ENCODE measurements around the gene SREK1IP1.
A peak's percentile ranks its signal among the peaks of the same experiment; 100 is the strongest.

SREK1IP1 gene

DNA sequence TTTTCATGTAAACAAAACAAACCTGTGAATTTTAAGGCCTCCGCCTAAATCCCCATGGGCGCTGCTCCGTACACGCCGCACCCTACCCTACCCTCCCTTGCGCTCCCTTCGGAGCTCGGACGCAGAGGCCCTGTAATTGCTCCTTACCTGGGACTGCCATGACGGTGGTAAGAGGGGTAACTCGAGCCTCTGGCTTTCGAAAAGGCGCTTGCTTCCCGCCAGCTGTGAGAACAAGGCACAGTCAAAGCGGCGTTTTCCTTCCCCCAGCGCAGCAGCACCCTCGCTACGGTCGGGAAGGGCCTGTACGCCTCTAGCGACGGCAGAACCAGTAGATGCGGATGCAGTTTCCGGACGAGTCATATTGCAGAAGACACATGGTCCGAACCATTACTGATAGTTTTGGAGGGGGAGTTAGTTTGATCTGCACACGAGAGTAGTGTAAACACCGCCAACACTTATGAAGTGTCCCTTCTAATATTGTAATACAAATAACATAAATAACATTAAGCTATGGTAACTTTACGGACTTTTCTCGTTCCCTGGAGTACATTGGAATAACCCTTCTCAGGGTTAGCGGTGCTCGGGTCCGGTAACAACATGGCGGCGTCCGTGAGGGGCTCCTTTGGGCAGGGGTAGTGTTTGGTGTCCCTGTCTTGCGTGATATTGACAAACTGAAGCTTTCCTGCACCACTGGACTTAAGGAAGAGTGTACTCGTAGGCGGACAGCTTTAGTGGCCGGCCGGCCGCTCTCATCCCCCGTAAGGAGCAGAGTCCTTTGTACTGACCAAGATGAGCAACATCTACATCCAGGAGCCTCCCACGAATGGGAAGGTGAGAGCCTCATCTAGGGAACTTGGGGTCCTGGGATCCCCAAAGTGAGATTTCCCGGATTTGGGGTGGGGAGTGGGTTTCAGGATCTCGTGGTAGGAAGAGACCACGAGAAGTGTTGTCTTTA lies at the start of gene SREK1IP1, which contains the start of gene CWC27:
TSS of gene SREK1IP1 (minus strand) at position 334 of the 955 bp plus-strand sequence. CDS start at position 160, 174 bp downstream.
TSS of gene CWC27 (plus strand) at position 573 of the 955 bp plus-strand sequence. CDS start at position 790, 217 bp downstream.
- DNase-seq (ENCODE audit: insufficient read length, low spot score) (peak; percentile 75), FAIRE-seq (peak; percentile 87)

DNA sequence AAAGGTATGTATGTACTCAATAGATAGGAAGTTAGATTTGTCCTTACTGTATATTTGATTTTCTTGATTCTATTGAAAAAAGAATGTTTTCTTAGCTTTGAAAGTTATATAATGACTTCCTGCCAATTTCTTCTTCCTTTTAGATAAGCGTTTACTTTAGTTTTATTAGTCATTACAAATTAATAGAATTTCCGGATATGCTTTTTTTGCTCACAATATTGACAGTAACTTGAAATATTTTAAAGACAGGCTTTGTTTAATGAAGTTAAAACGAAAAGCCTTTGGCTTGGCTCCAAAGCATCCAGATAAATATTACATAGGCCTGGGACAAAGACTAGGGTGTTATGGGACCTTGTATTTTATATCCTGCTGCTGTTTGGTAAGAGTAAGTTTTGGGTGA lies 49.8 kb upstream of the SREK1IP1 start:
- DNase-seq (ENCODE audit: insufficient read length, low spot score) (no peak), FAIRE-seq (no peak)

DNA sequence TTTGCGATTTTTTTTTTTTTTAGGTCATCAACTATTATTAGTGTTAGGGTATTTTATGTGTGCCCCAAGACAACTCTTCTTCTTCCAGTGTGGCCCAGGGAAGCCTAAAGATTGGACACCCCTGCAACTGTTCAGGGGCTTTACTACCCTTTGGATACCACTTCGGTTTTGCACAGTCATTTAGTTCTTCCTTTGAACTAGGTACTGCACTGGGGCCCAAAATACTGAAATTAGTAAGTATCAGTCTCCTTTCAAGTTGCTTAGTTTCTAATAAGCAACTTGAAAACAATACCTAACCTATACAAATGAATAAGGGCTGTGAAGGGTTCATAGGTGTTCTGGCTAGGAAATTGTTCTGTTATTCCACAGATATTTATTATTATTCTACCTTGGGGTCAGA lies 45.6 kb upstream of the SREK1IP1 start:
- FAIRE-seq (no peak), DNase-seq (ENCODE audit: insufficient read length, low spot score) (no peak)

DNA sequence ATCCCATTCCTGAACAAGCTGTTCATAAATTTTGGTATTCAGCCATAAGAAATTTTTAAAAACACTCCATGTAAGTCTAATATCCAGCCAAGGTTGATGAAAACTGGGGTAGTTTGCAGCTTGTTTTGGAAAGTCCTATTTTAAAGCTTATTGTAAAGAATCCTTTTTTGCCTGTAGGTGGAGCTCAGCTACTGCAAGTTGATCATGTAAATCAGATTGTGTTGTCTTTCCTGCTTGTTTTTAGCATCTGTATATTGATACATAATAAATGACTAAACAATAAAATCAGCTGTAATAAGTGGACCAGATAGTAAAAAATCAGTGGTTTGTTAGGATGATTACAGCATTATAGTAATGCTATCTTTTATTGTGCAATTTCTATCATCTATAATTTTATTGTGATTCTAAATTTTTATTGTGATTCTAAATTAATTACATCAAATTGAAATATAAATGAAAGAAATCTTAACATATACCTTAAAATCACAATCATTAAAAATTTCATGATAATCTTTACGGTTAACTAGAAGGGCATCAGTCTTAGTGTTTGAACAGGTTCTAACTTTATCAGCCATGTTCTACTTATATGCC lies 42.7 kb upstream of the SREK1IP1 start:
- DNase-seq (ENCODE audit: insufficient read length, low spot score) (peak; percentile 30), FAIRE-seq (peak; percentile 33)

DNA sequence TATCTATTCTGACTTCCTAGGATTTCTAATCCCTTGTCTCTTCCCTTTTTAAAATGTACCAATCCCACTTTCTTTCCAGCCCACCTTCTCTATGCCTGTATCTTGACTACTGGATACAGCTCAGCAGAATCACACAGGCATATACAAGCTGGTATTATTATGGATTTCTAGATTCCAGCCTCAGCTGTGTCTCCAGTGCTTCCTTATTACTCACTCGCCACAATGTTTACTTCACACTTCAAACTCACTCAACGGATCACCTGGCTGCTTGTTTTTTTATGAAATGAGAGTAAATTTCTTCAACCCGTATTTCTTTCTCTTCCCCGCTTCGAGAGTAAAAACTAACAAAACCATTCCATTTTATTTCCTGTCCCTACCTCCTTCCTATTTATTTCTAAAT lies 39.0 kb upstream of the SREK1IP1 start:
- DNase-seq (ENCODE audit: insufficient read length, low spot score) (no peak), FAIRE-seq (no peak)

DNA sequence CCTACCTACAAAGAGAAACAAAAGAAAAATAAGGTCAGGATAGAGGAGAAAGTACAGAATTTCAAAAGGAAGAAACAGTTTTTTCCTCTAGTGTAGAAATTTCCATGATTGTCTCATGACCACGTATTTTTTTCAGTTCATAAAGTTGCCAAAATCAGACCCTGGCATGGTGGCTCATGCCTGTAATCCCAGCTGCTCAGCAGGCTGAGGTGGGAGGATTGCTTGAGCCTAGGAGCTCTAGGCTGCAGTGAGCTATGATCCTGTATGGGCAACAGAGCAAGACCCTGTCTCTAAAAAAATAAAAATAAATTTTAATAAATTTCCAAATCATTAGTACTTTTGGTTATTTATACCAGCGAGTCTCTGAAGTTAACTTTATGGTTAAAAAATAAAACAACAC lies 38.0 kb upstream of the SREK1IP1 start:
- DNase-seq (ENCODE audit: insufficient read length, low spot score), result no peak

DNA sequence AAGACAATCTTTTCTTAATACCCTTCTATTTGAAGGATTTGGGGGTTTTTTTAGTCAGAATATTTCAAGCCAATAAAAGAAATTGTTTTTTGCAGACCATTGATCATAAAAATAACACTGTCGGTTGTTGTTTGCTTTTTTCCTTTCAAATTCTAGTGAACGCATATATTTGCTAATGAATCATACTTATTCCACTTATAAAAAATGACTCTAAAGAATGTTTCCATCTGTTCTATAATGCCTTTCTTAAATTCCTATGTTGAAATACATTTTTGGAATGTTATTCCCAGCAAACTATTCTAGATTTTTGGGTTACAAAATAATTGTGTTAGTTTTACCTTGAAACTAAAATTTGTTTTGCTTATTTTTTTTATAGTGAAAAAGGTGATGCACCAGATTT lies 32.4 kb upstream of the SREK1IP1 start:
- no peak for FAIRE-seq

More for the DNA sequence above, 38.0 kb upstream of the SREK1IP1 start:
- FAIRE-seq, result no peak

DNA sequence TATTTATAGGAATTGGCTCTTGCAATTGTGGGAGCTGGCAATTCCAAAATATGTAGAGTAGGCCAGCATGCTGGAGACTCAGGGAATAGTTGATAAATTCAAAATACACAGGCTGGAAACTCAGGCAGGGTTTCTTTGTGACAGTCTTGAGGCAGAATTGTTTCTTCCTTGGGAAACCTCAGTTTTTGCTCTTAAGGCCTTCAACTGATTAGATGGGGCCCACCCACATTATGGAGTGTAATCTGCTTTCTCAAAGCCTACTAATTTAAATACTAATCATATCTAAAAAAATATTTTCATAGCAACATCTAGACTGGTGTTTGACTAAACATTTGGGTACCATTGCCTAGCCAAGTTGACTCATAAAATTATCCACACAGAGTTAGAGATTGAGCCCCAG lies 27.8 kb upstream of the SREK1IP1 start:
- FAIRE-seq, result no peak
- no peak for DNase-seq (ENCODE audit: insufficient read length, low spot score)

More for the DNA sequence above, 32.4 kb upstream of the SREK1IP1 start:
- DNase-seq (ENCODE audit: insufficient read length, low spot score), result no peak

DNA sequence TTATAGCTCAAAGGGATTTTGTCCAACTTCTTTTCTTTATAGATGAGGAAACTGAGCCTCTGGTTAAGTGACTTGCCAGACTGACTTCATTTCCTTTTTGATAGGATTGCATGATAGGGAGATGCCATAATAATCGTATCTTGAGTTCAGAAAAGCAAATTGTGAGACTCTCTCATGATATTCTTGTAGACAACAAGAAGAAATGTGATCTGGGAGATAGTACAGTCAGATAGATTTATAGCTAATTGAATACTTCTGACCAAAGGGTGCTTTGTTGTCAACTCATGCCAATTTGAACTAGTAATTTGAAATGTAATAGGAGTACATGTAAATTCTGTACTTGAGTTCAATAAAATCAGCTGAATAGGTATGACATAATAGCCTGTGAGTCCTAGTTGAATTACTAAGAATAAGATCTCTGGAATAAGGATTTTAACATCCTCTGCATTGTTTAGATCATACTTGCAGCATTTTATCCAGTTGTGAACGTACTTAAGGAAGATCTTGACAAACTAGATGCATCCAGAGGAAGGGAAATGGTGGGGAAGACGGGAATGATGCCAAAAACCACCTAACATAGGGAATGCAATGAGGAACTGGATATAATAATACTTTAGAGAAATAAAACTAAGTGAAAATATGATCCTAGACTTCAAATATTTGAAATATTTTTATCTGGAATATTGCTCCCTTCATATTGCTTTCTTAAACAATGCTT lies 25.7 kb upstream of the SREK1IP1 start:
- no peak for FAIRE-seq
- no peak for DNase-seq (ENCODE audit: insufficient read length, low spot score)

DNA sequence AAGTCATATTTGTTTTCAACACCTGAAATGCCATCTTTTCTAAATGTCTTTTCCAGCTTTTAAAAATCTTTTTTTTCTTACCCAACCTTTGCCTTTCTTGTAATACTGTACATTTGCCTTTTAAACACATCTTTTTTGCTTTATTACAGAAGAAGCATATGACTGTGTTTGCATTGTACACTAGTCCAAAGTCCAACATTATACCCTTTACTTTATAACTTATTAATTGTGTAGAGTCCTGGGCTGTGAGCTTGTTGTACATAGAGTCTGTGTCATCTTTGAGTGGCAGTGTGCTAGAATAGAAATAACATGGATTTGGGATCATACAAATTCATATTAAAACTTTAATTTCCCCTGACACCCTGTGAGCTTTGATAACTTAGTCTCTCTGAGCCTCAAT lies 24.0 kb upstream of the SREK1IP1 start:
- FAIRE-seq (no peak), DNase-seq (ENCODE audit: insufficient read length, low spot score) (no peak)

DNA sequence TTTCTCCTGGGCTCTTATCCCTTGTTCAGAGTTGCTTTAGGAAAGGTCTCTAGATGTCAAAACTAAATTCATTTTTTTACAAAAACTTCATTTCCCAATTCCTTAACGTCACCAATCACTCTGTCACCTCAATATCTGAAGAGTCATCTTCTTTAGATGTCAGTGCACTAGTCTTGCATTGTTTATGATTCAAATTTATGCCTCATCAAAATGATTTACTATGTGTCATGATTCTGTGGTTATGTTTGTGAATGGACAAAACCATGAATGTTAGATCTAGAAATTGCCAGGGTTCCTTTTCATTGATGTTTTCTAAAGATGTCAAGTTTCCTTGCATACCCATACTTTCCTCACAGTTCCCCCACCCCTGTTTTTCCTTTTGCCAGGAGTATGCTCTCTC lies 21.7 kb upstream of the SREK1IP1 start:
- DNase-seq (ENCODE audit: insufficient read length, low spot score) (no peak), FAIRE-seq (no peak)

DNA sequence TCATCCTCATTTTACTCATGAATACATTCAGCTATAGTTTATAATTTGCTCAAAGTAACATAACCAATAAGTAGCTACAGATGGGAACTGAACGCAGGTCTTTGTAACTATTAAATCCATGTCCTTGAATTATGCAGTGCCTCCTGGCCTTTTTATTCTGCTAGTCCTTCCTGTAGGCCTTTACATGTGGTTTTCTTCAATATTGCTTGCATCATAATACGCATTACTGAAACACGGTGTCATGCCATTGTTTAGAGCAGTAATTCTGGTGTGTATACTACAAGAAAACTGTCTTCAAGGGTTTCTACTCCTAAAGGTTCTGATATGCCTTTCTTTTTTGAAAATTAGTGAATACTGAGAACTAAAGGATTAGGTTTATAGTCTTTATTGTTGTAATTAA lies 21.0 kb upstream of the SREK1IP1 start:
- FAIRE-seq (no peak), DNase-seq (ENCODE audit: insufficient read length, low spot score) (no peak)

DNA sequence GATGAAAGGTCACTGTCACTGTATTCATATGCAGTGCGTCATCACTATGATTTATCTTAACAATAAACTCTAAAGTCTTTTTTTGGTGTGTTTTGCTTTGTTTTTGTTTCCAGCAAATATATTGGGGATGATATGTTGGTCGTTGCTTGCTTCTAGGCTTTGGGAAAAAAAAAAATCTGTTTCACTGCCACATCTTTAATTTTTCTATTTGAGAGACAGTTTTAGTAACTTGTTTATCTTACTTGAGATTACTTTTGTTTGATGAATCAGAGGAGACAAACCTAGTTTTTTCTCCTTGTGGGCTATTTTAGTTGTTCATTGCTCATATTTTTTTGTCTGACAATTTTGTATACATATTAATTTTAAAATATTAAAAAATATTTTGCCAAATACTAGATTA lies 19.7 kb upstream of the SREK1IP1 start:
- DNase-seq (ENCODE audit: insufficient read length, low spot score) (no peak), FAIRE-seq (no peak)

DNA sequence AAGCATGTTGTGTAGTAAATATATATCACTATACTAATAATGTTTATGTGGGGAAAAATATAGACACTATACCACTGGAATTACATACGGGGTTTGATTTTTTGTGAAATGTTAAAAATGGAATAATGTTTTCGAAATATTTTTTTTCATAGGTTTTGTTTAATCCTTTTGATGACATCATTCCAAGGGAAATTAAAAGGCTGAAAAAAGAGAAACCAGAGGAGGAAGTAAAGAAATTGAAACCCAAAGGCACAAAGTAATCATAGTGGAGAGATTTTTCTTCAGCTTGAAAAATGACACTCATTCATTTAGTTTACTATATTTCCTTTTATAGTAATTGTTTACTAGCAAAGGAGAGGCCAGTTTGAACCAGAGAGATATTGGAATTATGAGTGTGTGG lies 17.9 kb upstream of the SREK1IP1 start:
- FAIRE-seq (no peak), DNase-seq (ENCODE audit: insufficient read length, low spot score) (no peak)

DNA sequence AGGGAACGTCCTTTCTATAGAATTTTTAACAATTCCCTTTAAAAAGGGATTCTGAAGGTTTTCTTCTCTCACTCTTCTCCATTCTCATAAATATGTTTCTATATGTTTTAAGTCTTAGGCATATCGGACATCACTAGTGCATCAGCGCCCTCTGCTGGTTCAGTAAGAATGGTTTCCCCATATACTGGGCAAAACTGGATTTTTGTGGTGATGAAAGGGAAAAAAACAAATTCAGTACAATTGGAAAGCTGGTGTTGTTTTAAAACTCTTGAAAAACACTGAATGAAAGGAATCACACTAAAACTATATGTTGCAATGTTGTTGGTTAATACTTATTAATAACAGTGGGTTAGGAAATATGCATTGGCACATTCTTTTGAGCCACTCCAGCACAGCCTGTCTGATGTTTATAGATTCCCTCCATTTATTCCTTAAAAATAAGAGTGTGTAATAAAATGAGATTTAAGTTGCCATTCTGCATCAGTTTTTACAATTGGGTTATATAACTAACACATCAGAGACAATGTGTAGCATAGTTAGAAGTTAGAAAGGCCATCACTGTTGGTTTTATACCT lies 16.0 kb upstream of the SREK1IP1 start:
- DNase-seq (ENCODE audit: insufficient read length, low spot score) (peak; percentile 14), FAIRE-seq (no peak)

DNA sequence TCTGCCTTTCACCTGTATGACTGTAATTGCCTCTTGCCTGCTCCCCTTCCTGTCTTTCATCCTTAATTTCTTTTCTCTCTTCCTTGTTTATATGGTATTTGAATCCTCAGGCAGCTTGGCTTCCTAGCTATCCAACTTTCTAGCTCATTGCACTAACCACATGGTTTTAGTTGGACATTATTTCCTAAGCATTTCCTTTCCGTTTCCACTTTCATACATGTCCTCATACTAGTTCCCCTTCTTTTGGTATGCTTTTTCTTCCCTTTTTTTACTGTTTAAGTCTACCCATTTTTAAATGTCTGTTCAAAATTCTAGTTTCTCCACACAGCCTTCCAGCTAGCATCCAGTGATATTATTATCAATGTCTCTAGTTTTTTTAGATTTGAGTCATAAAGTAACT lies 6.8 kb upstream of the SREK1IP1 start:
- DNase-seq (ENCODE audit: insufficient read length, low spot score), result no peak
- no peak for FAIRE-seq

DNA sequence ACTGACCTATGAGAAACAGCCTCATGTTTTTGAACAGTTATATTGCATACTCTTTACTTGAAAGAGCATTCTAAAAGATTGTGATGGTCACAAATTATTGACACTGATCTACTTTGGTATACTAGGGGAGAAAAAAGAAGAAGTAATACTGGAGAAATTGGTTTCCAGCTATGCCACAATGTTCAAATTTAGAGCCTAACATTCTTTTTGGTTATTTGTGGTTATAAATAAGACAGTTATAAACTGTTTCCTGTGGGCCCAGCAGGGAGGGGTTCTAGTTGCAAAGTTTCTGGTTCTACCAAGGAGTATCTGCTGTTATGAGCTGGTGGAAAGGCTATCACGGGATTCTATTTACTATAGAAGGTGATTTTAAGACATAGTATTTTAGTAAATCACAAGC lies 5.0 kb upstream of the SREK1IP1 start:
- FAIRE-seq, result no peak
- DNase-seq (ENCODE audit: insufficient read length, low spot score), result no peak

DNA sequence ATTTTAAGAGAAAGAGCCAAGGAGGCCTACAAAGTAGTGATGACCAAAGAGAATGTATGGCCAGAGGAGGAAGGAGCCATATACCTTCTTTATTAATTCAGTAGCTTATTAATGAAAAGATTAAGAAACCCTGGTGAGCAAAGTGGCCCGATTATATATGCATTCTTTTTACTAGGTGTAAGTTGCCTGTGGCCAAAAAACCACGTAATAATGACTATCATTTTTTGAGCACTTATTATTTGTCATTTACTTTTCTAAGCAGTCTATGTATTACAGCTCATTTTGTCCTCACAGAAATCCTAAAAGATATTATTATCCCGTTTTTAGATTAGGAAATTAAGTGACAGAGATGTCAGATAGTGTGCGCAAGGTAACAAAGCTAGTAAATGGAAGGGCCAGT lies 3.2 kb upstream of the SREK1IP1 start:
- no peak for DNase-seq (ENCODE audit: insufficient read length, low spot score)
- FAIRE-seq, result no peak

DNA sequence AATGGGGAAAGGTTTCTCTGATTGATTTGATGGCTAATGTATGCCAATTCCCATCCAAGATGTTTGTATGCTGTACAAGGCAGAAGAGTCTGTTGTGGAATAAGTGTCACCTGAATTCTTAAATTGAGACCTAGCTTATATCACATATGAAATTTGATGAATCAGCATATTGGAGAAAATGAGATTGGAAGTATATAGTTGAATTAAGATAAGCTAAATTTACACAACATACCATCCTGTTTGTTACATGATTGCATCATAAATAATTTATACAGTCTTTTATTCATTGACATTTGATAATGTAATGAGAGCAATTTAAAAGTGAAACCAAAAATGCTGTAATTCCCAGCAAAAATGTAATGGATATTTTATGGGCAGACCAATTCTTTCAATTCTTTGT lies 1.4 kb upstream of the SREK1IP1 start:
- DNase-seq (ENCODE audit: insufficient read length, low spot score) (no peak), FAIRE-seq (no peak)

DNA sequence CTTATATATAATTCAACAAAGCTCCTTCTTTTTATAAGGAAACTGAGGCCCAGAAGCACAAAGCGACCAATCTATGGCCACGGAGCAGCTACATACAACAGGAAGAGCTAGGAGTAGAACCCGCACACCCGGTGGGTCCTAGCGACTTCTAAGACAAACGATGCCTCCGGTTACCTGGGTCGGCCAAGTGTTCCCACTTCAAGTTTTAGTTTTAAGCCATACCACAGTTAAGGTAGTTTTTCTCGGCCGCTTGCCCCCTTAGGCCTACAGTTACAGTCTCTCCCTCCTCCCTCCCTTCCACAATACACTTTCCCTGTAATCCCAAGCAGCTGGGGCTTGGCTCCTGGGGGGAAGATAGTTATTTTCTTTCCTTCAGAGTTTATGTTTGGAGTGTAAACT lies 533 bp downstream of the SREK1IP1 start:
- DNase-seq (ENCODE audit: insufficient read length, low spot score) (no peak), FAIRE-seq (no peak)

DNA sequence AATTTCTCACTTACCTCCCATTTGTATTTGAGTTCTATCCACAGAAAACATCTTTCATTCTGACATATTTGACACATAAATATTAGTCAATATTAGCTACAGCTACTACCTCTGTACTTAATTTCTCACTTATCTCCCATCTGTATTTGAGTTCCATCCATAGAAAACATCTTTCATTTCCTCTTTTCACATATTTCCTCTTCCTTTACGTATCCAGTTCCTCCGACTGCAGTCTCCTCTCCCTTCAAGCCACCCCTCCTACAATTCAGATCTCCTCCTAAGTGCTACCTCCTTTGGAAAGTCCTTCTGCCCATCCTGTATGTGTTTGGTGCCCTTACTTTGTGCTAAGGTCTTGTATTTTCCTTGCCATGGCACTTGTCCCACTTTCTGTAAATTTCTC lies 1.6 kb downstream of the SREK1IP1 start:
- FAIRE-seq (no peak), DNase-seq (ENCODE audit: insufficient read length, low spot score) (no peak)

Data from HTR-8/SVneo (cell line).